Upper lobe of left lung (tissue), 6 donors: ENCODE measurements around the gene RGS18. TPM values are rescaled to one million over a fixed set of nuclear protein-coding genes. Genes with fewer than 3 reads are reported as not detected.
A peak's percentile ranks its signal among the peaks of the same experiment; 100 is the strongest.

Experiments
- ATAC-seq, 2 donors: fragments of 200-7000 bp; cut with Tn5 transposase; one replicate each; pipeline ENCODE4 v1.9.1; 2022; ENCODE audit warnings: mild to moderate bottlenecking in 2 of 2, moderate library complexity in 2 of 2; ENCODE audit not compliant: low FRiP score in 2 of 2
- DNase-seq, 2 donors: peaks; one replicate each; pipeline ENCODE4 v3.0.0-alpha.2; 2019 to 2020
- H3K27ac ChIP-seq, 4 donors: fragments of 200-600 bp; sonication (generic); one replicate each; pipeline ENCODE4 v1.5.1; 2016 to 2019
- H3K27me3 ChIP-seq, 4 donors: fragments of 200-600 bp; sonication (generic); one replicate each; pipeline ENCODE4 v1.5.1; 2017 to 2019
- H3K36me3 ChIP-seq, 4 donors: fragments of 200-600 bp; sonication (generic); one replicate each; pipeline ENCODE4 v1.5.1; 2016 to 2019
- H3K4me1 ChIP-seq, 4 donors: fragments of 200-600 bp; sonication (generic); one replicate each; pipeline ENCODE4 v1.5.1; 2018 to 2019
- H3K4me3 ChIP-seq, 4 donors: fragments of 200-600 bp; sonication (generic); one replicate each; pipeline ENCODE4 v1.5.1; 2017 to 2019; ENCODE audit warnings: mild to moderate bottlenecking in 2 of 4, moderate library complexity in 1 of 4
- H3K9me3 ChIP-seq, 4 donors: fragments of 200-600 bp; sonication (generic); one replicate each; pipeline ENCODE4 v1.5.1; 2018 to 2019
- EP300 ChIP-seq, 4 donors: sonication (generic); formaldehyde crosslinking; IDR thresholded peaks; one replicate each; pipeline ENCODE4 v1.5.1; 2017; ENCODE audit warnings: antibody characterized with exemption in 4 of 4, control low read depth in 2 of 4
- POLR2A ChIP-seq, 4 donors: fragments of 450-650 bp; IDR thresholded peaks; one replicate each; pipeline ENCODE4 v1.5.1; 2016 to 2017; ENCODE audit warnings: antibody characterized with exemption in 4 of 4, mild to moderate bottlenecking in 2 of 4
- POLR2AphosphoS5 ChIP-seq, 2 donors: sonication (generic); formaldehyde crosslinking; IDR thresholded peaks; one replicate each; pipeline ENCODE4 v1.5.1; 2017; ENCODE audit warnings: antibody characterized with exemption in 2 of 2
- WGBS, 2 donors: methylation state at CpG; one replicate each; pipeline ENCODE4 v1.1.5; 2017 to 2018; 5-methylcytosine and 5-hydroxymethylcytosine counted together
- total RNA-seq, 6 donors: library from RNA; depleted of rRNA in 4 of 6; stranded (reverse); fragments of >200 nt in 4 of 6; gene quantifications; one replicate each; pipeline versions ENCODE4 v1.1.0 to v1.2.1, GENCODE V29; 2016 to 2021
- TF ChIP-seq, protein P1 (sequence below), 6 experiments: fragments of 450-650 bp in 4 of 6; fragments of 200-600 bp in 2 of 6; sonication (generic) in 2 of 6; IDR thresholded peaks; one replicate each; pipeline ENCODE4 v1.5.1; 2016 to 2019; ENCODE audit warnings: antibody characterized with exemption in 6 of 6
- donor health status: DM: no; HTN: no; CAD: no; lungs with moderate emphysema.
- donor health status: DM: no; HTN: yes; CAD: no; lungs with severe emphysema.

The RGS18 gene
- total RNA-seq, result 10 to 100 TPM in 1 of 6 donors, 1 to 10 TPM in 5; 3.1 to 13.8 (median 9.1) TPM

GRCh38 chr1:192158181-192158580 lies at the start of gene RGS18:
RGS18 (plus strand) TSS chr1:192158462; CDS start chr1:192158638, 176 bp downstream.
- no peaks in the 10 kb centered on the region for H3K27me3 ChIP-seq
- ATAC-seq, result peak; percentile 15 to 81
- H3K4me3 ChIP-seq, result peak within 1 kb of the TSS in 2 of 4 donors; percentile 9 to 32
- peak in 1 of 2 donors; percentile 36 for TF ChIP-seq POLR2AphosphoS5 (IDR thresholded peaks at IDR 0.05)
- TF ChIP-seq EP300 (IDR thresholded peaks at IDR 0.05), result peak in 2 of 4 donors; percentile 6 to 16
- TF ChIP-seq POLR2A (IDR thresholded peaks at IDR 0.05), result no peak
- TF ChIP-seq, protein P1, sequence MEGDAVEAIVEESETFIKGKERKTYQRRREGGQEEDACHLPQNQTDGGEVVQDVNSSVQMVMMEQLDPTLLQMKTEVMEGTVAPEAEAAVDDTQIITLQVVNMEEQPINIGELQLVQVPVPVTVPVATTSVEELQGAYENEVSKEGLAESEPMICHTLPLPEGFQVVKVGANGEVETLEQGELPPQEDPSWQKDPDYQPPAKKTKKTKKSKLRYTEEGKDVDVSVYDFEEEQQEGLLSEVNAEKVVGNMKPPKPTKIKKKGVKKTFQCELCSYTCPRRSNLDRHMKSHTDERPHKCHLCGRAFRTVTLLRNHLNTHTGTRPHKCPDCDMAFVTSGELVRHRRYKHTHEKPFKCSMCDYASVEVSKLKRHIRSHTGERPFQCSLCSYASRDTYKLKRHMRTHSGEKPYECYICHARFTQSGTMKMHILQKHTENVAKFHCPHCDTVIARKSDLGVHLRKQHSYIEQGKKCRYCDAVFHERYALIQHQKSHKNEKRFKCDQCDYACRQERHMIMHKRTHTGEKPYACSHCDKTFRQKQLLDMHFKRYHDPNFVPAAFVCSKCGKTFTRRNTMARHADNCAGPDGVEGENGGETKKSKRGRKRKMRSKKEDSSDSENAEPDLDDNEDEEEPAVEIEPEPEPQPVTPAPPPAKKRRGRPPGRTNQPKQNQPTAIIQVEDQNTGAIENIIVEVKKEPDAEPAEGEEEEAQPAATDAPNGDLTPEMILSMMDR (IDR thresholded peaks at IDR 0.05), result no peak
- WGBS, 2 donors, result 37 to 43% methylated on average over 3 of the region's 3 CpGs
- peak in 1 of 2 donors; percentile 57 for DNase-seq
- H3K36me3 ChIP-seq, result no peaks in the 10 kb centered on the region
- no peaks in the 10 kb centered on the region for H3K4me1 ChIP-seq
- H3K27ac ChIP-seq, result peak within 1 kb of the TSS; percentile 46 to 78 (median 71)
- no peaks in the 10 kb centered on the region for H3K9me3 ChIP-seq

DNA sequence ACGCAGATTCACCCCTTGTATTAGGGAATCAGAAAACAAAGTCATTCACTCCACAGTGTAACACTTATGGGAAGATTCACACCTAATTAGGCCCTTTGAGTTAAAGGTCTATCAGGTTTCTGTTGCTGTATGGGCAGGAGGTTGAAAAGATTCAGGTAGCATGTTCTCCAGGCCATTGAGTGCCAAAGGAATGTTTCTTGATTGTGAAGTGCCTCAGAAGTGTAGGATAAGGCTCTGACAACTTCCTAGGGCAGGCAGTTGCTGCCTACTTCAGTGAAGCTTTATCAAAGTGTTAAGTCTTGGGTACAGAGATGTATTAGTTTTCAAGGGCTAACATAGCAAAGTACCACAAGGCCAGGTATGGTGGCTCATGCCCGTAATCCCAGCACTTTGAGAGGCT lies 48.7 kb upstream of the RGS18 start:
- H3K4me1 ChIP-seq, result peaks cover 0 to 3% (median 0%) of the 10 kb centered on the region in 4 donors
- no peaks in the 10 kb centered on the region for H3K36me3 ChIP-seq
- TF ChIP-seq POLR2AphosphoS5 (IDR thresholded peaks at IDR 0.05) (no peak), POLR2A (IDR thresholded peaks at IDR 0.05) (no peak)
- TF ChIP-seq, protein P1 (IDR thresholded peaks at IDR 0.05), result no peak
- WGBS, 2 donors, result 70 to 75% methylated on average over 2 of the region's 2 CpGs
- no peak overlapping the region for H3K27ac ChIP-seq
- ATAC-seq (no peak), DNase-seq (no peak)
- no peak overlapping the region for H3K4me3 ChIP-seq
- H3K9me3 ChIP-seq, result no peaks in the 10 kb centered on the region
- H3K27me3 ChIP-seq, result no peaks in the 10 kb centered on the region

- Histone ChIP-seq H3K27ac (no peak overlapping the region), H3K4me3 (no peak overlapping the region), H3K36me3 (no peaks in the 10 kb centered on the region), H3K27me3 (no peaks in the 10 kb centered on the region), H3K9me3 (no peaks in the 10 kb centered on the region), H3K4me1 (no peaks in the 10 kb centered on the region)
- TF ChIP-seq EP300 (IDR thresholded peaks at IDR 0.05) (no peak), POLR2A (IDR thresholded peaks at IDR 0.05) (no peak), POLR2AphosphoS5 (IDR thresholded peaks at IDR 0.05) (no peak)
- TF ChIP-seq, protein P1 (IDR thresholded peaks at IDR 0.05), result no peak
- no peak for DNase-seq
- WGBS, 2 donors, result 90 to 92% methylated on average over 3 of the region's 3 CpGs
- no peak for ATAC-seq
These were observed 43.3 kb upstream of the RGS18 start for GRCh38 chr1:192115000-192115399.

DNA sequence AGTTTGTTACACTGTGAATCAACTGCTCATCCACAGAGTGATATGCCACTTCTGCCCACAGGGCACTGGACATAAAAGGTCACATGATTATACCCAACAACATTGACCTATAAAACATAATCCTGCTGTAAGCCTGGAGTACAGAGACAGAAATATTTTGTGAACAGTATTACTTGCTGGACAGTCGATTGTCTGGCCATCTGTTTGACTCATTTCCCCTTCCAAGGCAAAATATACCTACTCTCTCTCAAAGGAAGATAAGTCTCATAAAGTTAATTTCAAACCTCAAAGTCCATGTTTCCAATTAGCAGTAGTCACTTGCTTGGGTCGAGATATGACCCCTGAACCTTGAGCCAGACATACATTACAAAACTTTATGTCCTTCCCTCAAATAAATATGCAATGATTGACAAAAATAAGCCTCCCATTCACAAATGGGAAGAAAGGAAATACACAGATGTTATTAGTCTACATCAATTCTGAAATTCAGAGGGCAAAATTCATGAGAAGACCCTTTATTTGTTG lies 39.3 kb upstream of the RGS18 start:
- H3K27ac ChIP-seq, result no peak overlapping the region
- TF ChIP-seq POLR2A (IDR thresholded peaks at IDR 0.05), result no peak
- no peak for TF ChIP-seq EP300 (IDR thresholded peaks at IDR 0.05)
- TF ChIP-seq, protein P1 (IDR thresholded peaks at IDR 0.05), result no peak
- TF ChIP-seq POLR2AphosphoS5 (IDR thresholded peaks at IDR 0.05), result no peak
- 68 to 83% methylated on average over 2 of the region's 2 CpGs for WGBS, 2 donors
- no peaks in the 10 kb centered on the region for H3K4me1 ChIP-seq
- no peaks in the 10 kb centered on the region for H3K9me3 ChIP-seq
- H3K4me3 ChIP-seq, result no peak overlapping the region
- DNase-seq (no peak), ATAC-seq (no peak)
- H3K36me3 ChIP-seq, result no peaks in the 10 kb centered on the region
- H3K27me3 ChIP-seq, result no peaks in the 10 kb centered on the region

DNA sequence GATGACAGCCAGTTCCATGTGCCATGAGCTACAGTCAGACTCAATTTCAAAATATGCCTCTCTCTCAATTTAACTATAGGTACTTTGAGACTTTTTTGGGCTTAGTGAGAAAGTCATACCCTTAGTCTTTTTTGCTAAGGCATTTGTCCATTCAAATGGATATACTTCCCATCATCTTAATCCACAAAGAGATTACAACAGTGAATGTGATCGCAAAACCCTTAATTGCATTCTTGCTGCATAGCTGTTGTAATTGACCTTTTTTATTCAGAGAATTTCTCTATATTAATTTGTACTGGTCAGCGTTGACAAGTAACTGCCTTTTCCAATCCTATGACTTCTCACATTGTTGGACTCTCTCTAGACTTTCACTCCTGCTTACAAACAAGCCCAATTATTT lies 38.6 kb upstream of the RGS18 start:
- TF ChIP-seq EP300 (IDR thresholded peaks at IDR 0.05) (no peak), POLR2A (IDR thresholded peaks at IDR 0.05) (no peak), POLR2AphosphoS5 (IDR thresholded peaks at IDR 0.05) (no peak)
- TF ChIP-seq, protein P1 (IDR thresholded peaks at IDR 0.05), result no peak
- Histone ChIP-seq H3K27ac (no peak overlapping the region), H3K36me3 (no peaks in the 10 kb centered on the region), H3K9me3 (no peaks in the 10 kb centered on the region), H3K27me3 (no peaks in the 10 kb centered on the region), H3K4me3 (no peak overlapping the region), H3K4me1 (no peaks in the 10 kb centered on the region)
- WGBS, 2 donors, result 80 to 87% methylated on average over 2 of the region's 2 CpGs
- DNase-seq (no peak), ATAC-seq (no peak)
